Activated CD8-positive, alpha-beta memory T cell treated with anti-CD3 and anti-CD28 coated beads, Interleukin-2, amount 50 U/mL, for 1 hour (primary cell): ENCODE results near the gene C11orf58.

Source experiments
- DNase-seq: peaks from one replicate; pipeline ENCODE4 v3.0.0-alpha.2; 2020; ENCODE audit errors: extremely low read depth

C11orf58 gene

GRCh38 chr11:16767957-16768356 is 29.5 kb downstream of the C11orf58 start:
- DNase-seq, result no peak

- no peak for DNase-seq
Observed at GRCh38 chr11:16769386-16769785, 30.9 kb downstream of the C11orf58 start.

GRCh38 chr11:16770016-16770415 is 31.6 kb downstream of the C11orf58 start:
- no peak for DNase-seq

- no peak for DNase-seq
Observed at GRCh38 chr11:16771350-16772140, 33.1 kb downstream of the C11orf58 start.

- no peak for DNase-seq
Observed at GRCh38 chr11:16772141-16772512, 33.7 kb downstream of the C11orf58 start.

- DNase-seq, result no peak
Observed at GRCh38 chr11:16773981-16774935, 35.8 kb downstream of the C11orf58 start.

GRCh38 chr11:16774936-16775613 is 36.6 kb downstream of the C11orf58 start:
- DNase-seq, result no peak

GRCh38 chr11:16775614-16776283 is 37.3 kb downstream of the C11orf58 start:
- no peak for DNase-seq

GRCh38 chr11:16776711-16777612 is 38.5 kb downstream of the C11orf58 start:
- no peak for DNase-seq

GRCh38 chr11:16777613-16777975 is 39.1 kb downstream of the C11orf58 start:
- DNase-seq, result no peak

GRCh38 chr11:16778286-16778685 is 39.8 kb downstream of the C11orf58 start:
- no peak for DNase-seq

- no peak for DNase-seq
Observed at GRCh38 chr11:16778876-16779275, 40.4 kb downstream of the C11orf58 start.

GRCh38 chr11:16779436-16779835 is 41.0 kb downstream of the C11orf58 start:
- DNase-seq, result no peak

- no peak for DNase-seq
Observed at GRCh38 chr11:16780146-16780545, 41.7 kb downstream of the C11orf58 start.

GRCh38 chr11:16780698-16781550 is 42.5 kb downstream of the C11orf58 start:
- no peak for DNase-seq

GRCh38 chr11:16781936-16782919 is 43.8 kb downstream of the C11orf58 start:
- no peak for DNase-seq

- no peak for DNase-seq
Observed at GRCh38 chr11:16783321-16783801, 44.9 kb downstream of the C11orf58 start.

GRCh38 chr11:16784097-16784496 is 45.6 kb downstream of the C11orf58 start:
- DNase-seq, result no peak
